Measurements from ENCODE around the gene DDX56.

Gene DDX56

GRCh38 chr7:44534087-44534486 lies 39.6 kb downstream of the DDX56 start:
- no peak for DNase-seq

GRCh38 chr7:44533301-44534055 lies 40.2 kb downstream of the DDX56 start:
- DNase-seq = no peak

- no peak for DNase-seq
These were observed 42.0 kb downstream of the DDX56 start for GRCh38 chr7:44531421-44532380.

GRCh38 chr7:44530990-44531389 lies 42.7 kb downstream of the DDX56 start:
- no peak for DNase-seq

- no peak for DNase-seq
These were observed 48.8 kb downstream of the DDX56 start for GRCh38 chr7:44524811-44525388.

GRCh38 chr7:44522315-44522714 lies 51.4 kb downstream of the DDX56 start:
- no peak for DNase-seq

GRCh38 chr7:44521347-44522095 lies 52.2 kb downstream of the DDX56 start:
- no peak for DNase-seq

GRCh38 chr7:44520574-44520973 lies 53.1 kb downstream of the DDX56 start:
- no peak for DNase-seq

GRCh38 chr7:44519546-44519945 lies 54.2 kb downstream of the DDX56 start:
- no peak for DNase-seq

GRCh38 chr7:44518761-44519160 lies 54.9 kb downstream of the DDX56 start:
- no peak for DNase-seq

- no peak for DNase-seq
These were observed 56.5 kb downstream of the DDX56 start for GRCh38 chr7:44517175-44517574.

Data from inflammatory macrophage treated with lipopolysaccharide for 4 hours (primary cell).